HG03575 (cell line): ENCODE data around the gene DCDC1.

Source experiments
- ATAC-seq: cut with Tn5 transposase; IDR thresholded peaks from one replicate; pipeline ENCODE4 v1.9.1; 2021; ENCODE audit not compliant: unreplicated experiment, insufficient number of reproducible peaks, low FRiP score; ENCODE audit errors: extremely low read depth

Gene DCDC1

DNA sequence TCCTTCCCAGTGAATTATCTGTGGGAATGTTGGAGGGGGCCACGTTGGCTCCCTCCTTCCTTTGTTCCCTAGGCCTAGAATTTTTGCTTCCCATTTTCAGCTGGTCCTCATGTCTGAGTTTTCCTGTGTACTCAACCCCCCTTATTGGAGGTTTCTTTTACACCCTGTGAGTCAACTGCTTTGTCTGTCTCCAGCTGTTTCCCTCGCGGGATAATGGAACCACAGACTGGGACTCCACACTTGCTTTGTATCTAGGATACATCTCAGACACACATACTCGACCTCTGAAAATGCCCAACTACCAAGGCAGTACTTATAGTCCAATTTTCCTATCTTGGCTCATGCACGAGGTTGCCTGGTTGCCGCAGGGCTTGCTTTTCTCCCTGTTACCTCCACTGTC is 430.7 kb downstream of the DCDC1 start:
- no peak for ATAC-seq

DNA sequence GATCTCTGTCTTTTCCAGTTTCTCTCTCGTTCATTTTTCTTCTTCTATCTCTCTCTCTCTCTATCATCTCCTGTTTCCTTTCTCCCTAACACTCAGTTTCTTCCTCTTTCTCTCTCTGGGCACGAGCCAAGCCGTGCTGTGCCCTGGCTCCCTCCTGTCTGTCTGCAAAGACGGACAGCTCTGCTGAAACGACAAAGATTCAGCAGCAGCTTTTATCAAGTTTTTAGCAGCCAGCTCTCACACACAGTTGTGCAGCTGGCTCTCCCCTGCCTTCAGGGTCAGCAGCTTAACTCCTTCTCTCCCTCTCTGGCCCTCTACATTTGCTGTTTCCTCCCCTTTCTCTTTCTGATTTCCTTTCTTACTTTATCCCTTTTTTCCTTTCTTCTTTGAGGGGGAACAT is 431.4 kb downstream of the DCDC1 start:
- ATAC-seq: no peak

DNA sequence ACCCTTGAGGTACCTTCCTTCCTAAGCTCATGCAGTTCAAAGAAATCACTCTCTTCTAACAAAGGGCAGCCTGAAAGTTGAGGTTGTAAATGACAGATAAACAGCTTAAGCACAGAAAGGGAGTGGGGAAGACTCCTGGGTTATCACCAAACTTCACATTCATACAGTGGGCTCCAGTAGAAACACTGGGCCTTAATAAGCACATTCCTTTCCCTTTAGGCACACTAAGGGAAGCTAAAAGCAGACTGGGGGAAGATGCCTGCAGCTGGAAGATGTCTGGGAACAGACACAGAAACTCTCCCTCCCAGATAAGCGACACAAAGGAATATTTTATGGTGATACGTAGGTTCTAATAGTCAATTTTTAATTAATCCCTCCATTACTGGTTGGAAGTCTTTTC is 433.0 kb downstream of the DCDC1 start:
- ATAC-seq: no peak

DNA sequence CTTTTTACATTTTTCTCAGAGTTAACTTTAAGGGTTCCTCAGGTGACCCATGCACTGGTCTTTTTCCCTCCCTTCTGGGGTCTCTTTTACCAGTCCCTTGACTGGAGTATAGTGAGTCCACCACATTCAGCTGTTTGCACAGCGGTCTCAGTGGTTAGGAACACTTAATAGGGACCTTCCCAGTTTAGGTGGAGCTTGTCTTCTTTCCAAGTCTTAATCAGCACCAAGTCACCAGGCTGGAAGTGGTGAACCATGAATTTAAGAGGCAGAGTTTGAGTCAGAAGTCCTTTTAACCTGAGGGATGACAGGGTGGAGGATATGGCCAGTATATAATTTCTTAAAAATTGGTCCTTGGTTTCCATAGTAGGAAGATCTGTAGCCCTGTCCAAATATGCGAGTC is 433.7 kb downstream of the DCDC1 start:
- ATAC-seq: no peak

DNA sequence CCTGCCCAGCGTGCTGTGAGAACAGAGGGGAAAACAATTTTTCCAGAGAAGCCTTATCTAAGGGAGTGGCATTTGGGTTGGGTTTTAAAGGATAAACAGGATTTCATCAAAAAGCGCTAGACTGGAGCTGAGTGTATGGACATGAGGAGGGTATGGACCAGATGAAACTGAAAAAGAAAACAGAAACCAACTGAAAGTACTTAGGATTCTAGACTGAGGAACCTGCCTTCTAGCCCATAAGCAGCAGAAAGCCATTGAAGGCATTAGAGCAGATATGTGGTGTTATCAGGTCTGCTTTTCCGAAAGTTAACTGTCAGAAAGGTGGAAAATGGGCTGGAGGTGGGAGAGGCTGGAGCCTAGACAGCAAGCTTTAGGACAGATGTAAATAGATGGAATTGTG is 443.4 kb downstream of the DCDC1 start:
- ATAC-seq: no peak

DNA sequence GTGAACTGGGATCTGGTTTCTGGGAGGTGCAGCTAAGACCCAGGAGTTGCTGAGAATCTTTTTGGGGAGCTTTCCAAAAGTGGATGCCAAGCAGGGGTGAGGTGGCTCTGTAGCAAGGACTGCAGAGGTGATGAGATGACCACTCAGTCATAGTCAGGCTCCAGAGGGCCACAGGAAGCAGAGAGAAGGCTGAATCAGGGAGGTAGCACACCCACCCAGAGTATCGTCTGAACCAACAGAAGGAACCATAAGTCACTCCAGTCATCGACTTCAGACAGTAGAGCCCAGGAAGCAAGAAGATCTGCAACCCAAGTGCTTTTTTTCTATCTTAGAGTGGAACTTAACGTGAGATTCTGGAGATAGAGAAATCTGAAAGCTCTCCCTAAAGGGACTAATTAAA is 447.7 kb downstream of the DCDC1 start:
- no peak for ATAC-seq

DNA sequence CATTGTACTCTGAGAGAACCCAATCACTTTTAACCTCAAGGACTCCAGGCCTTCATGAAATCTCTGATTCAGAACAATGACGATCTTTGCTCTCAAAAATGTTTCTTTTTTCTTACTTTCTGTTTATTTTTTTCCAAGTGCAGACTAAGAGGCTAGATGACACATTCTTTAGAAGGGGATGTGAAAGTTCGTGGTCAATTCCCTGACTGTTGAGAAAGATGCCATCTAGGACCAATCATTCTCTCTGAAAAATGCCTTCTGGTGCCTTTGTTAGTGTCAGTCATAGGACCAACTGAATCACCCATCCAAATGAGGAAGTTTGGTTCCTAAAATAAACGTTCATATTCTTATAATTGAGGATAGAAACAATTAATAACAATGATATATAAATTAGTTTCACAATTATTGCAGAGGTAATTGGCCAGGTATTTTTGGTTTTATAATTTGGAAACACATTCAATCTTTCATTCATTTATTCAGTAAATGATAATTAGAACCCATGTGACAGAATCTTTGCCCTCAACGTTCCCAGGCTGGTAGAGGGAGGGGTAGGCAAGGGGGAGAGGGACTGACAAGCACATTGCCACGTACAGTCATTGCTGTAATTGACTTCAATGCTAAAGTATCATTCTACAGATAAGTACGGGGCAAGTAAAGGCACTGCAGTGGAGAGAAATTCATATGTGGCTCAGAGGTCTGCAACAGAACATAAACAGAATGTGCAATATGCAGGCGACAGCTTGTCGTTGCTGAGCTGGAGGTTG is 450.0 kb downstream of the DCDC1 start:
- no peak for ATAC-seq

DNA sequence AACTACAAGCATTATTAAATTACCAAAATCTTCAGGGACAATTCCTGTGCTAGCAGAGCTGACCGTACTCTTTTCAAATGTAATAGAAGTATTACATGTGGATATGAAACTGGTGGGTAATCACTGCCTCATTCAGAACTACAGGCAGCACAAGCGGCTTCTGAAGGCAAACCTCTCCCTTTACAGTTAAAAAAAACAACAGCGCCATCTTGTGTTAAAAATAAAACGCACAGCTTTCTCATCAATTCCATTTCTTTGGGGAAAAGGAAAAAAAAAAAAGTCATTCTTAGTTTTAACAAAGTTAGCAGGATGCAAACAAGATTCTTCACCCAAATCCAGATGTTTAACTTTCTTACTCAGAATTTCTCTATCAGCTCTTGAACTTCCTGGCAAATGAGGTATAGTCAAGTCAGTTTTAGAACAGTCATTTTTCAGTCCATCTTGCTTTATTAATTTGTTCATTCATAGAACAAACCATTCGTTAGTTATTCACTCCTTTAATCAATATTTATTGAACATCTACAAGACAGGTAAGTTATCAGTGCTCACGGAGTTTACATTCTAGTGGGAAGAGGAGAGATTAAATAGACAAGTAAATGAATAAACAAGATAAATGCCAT is 451.6 kb downstream of the DCDC1 start:
- ATAC-seq: no peak

DNA sequence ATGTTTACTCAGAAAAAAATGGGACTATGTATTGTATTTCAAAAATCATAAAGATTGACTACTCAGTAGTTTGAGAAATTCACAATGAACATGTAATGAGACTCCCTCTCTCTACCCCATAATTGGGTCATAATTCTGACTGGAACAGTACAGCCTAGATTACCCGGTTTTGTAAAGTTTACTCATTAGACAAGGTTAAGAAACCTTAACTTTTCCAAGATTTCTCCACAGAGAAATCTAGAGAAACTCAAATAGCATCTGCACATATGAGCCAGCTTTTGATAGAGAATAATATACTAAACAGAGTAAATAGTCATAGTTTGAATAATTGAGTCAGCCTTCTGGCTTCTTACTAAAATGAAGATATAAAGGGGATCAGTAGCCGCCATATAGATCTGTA is 452.3 kb downstream of the DCDC1 start:
- no peak for ATAC-seq

DNA sequence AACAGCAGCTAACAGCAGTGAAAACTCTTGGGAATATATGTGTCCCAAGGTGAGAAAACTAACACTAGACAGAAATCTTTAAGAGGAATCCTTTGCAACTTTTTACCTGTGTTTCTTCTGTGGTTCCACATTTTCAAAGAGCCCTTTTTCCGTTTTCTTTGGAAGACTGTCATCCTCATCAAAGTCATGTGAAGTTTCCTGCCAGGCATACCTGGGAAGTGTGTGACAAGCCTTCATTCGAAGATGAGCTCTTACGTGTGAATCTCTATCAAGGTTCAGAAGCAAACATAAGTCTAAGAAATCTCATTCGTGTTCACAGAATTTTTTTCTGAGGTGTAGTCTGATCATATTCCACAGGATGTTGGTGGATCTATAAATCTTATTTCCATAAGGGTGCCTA is 452.8 kb downstream of the DCDC1 start:
- ATAC-seq: no peak

DNA sequence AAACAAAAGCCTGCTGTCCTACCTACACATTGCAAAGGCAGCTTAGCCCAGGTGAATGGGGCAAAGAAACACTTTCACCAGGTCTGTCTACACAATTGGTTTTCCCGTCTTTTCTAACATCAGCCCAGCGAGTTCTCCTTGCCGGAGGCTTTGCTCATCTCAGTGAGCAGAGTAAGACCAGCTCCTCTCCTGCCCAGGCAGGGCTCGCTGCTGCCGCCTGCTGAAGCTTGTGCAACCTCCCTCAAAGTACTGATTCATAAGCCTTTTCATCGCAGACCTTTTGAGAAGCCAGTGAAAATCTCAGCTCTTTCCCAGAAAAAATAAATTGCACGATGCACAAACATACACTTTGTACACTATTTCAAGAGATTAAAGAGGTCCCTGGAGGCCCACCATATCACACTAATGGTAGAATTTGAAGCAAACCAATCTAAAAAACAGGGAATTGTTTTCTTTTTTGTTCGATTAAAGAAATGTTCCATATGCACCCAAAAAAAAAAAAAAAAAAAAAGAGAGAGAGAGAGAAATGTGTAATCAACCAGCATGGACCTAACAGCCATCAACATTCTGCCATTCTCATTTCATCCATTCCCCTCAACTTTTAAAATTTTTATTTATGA is 455.3 kb downstream of the DCDC1 start:
- no peak for ATAC-seq

DNA sequence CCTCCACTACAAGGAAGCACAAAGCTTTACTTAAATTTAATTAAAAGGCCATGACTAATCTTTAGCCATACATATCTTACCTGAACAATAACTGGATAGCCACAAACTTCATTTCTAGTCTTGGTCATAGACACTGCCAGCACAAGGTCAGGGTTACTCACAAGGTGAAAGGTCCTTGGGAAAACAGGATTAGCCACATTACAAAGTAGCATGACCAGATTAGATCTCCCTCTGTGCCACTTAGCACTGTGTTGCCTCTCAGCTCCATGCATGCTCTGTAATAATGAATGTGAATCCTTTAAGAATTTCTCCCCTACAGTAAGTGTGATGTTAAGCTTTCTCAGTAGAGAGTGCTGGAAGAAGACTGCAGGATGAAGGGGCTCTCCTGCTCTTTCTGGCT is 458.3 kb downstream of the DCDC1 start:
- no peak for ATAC-seq

DNA sequence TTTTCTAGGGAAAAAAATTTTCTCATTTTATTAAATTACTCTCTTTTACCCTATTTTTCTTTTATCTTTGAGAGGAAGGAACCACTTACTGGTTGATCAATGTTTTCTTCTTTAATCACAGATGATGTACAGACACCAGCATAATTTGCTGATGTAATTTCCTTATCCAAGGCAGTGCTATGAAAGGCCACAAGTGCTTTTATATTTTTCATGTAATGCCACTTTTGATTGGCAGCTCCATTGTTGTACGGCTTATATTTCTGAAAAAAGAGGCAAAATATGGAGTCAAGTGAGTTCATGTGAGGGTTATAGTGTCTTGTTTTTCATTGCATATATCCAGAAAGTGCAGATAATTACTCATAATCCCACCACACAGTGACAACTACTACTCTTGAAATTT is 460.7 kb downstream of the DCDC1 start:
- no peak for ATAC-seq

DNA sequence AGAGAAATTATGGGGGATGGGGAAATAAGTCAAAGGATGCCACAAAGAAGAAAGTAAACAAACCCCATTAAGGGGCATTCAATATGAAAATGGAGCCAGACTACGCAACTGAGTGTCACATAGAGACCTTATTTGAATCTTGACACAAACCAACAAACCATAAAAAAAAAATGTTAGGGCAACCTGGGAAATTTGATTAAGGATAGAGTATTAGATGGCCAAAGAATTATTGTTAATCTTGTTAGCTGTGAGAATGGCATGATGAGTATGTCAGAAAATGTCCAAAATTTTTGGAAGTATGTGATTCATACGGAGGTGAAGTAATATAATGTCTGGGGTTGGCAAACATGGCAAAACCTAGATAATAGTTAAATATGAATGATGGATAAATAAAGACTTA is 461.3 kb downstream of the DCDC1 start:
- no peak for ATAC-seq

DNA sequence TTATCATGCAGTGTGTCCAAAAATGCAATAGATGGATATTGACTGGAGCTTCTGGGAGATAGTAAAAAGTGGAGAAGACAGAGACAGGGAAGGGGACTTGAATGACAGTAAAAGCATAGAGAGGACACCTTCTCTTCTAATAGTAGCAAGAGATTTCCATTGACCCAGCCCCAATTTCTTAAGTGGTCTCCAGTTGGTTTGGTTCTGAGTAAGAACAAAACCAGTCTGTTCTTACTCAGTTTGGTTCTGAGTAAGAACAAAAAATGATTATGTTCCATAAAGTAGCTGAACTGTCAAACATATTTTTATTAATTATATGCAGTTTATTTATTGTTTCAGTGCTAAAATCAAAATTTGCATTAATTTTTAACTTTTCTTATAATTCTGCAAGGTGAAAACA is 466.6 kb downstream of the DCDC1 start:
- ATAC-seq: no peak

DNA sequence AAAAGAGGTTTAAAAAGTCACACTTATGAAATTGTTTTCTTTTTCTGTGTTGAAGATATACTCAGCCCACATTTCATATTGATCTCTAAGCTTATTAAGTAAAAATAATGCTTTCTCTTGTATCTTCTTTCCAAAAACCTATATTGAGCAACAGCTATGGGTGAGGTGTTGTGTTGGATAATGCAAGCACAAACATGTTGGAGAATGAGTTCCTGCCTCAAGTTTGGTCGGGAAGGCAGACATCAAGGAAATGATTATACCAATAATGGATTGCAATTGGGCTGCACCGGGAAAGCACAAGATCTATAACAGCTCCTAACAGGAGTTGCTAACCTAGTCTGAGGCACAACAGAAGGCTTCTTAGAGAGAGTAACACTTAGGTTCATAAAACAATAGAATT is 474.5 kb downstream of the DCDC1 start:
- ATAC-seq: no peak

DNA sequence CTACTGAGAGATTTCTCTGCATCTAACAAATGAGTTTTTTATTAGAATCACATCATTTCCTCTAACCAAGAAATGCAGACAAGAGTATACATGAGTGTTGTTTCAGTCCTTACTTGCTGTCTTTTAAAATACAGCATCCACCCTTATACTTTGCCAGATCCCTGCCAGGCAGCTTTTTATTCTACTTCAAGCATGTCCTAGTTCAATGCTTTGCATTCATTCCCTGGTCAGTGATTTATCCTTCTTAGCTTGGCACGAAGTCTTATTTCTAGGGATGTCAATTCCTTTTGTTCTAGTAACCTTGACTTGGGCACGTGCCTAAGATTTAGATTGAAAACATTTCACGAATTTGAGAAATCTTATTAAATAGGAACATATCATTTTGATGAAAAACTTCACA is 476.2 kb downstream of the DCDC1 start:
- no peak for ATAC-seq

DNA sequence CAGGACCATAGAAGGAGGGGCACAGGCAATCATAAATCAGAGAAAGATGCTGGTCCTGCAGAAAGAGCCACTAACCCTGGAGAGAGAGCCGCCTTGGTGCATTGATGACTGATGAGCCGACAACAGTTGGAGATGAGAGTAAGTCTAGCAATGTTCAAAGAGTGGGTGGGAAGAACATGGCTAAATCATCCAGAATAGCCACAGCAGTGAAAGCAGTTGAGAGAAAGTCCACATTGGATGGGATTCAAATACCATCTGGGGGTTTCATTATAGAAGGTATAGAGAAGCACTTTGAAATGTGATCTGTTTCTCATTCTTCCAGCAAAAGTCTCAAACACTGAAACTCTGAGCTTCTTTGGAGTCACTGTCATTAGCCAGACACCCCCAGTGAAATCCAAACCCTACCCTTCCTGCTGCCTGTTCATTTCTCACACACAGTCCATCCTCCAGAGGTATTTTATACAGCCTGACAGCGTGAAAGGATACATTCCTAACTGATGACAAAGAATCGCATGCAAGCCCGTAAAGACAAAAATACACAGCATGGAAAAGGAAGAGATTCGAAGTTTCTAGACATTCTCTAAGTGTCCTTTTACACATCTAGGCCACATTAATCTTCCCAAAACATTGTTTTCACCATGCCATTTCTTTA is 480.3 kb downstream of the DCDC1 start:
- no peak for ATAC-seq

DNA sequence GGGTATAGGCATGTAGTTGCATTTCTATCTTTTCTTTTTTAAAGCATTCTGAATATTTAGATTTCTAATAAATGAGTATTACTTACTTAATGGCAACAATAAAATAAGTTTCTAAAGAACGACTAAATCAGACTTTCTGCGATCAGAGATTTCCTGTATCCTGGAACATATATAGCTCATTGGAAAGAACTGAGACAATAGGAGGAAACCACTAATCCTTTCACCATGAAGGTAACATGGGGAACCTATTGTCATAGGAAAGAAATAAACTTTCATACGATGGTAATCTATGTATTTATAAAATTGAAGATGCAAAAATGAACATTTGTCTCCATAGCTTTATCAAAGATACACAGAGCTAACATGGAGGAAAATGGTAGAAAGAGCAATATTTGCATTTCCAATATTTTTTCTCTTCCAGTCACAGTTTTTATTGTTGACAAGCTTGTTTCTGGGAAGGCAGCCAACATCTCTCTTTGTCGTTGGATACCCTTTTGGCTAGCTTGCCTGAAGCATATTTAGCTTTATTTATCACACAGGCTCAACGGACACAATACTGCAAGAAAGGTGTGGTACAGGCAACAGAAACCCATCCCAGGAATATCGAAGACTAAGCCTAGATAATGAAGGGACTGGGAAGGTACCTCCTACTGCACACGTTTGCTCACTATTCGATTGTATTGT is 490.1 kb downstream of the DCDC1 start:
- no peak for ATAC-seq

DNA sequence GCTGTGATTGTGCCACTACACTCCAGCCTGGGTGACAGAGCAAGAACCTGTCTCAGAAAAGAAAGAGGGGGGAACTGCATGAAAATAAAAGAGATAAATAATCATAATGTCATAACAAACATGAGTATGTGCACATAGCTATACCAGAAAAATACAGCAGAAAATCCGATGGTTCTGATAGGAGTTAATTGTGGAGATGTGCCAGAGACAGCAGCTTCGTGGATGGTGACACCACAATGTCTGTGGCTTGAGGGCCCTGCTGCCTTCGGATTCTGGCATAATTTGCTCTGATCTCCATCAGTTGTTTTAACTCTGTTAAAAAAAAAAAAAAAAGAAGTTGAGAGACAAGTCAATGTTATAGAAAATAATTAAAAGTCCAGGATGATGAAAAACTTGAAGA is 491.1 kb downstream of the DCDC1 start:
- no peak for ATAC-seq
